Activated CD4-positive, alpha-beta T cell treated with anti-CD3 and anti-CD28 coated beads for 36 hours (primary cell): ENCODE data around the gene MOSPD2. TPM values are rescaled to one million over a fixed set of nuclear protein-coding genes. Genes with fewer than 3 reads are reported as not detected.

Experiments
- ATAC-seq: fragments of 200-7000 bp; cut with Tn5 transposase; one replicate; pipeline ENCODE4 v1.10.0; 2021; ENCODE audit warnings: mild to moderate bottlenecking, moderate library complexity
- CTCF ChIA-PET: fragments of 350-600 bp; sonication (Branson Sonifier 250); formaldehyde crosslinking; loops from one replicate; lab custom pipeline; 2021; ENCODE audit warnings: antibody characterized with exemption; lab: Charles Lee
- POLR2A ChIA-PET: fragments of 350-600 bp; sonication (Branson Sonifier 250); formaldehyde crosslinking; loops from one replicate; lab custom pipeline; 2021; ENCODE audit warnings: antibody characterized with exemption, inconsistent platforms; lab: Charles Lee
- DNase-seq: peaks from one replicate; pipeline ENCODE4 v3.0.0-alpha.2; 2020
- H3K27ac Mint-ChIP-seq: one replicate; pipeline ENCODE4 v1.8.0; 2021; ENCODE audit warnings: mixed read lengths
- H3K27me3 Mint-ChIP-seq: one replicate; pipeline ENCODE4 v1.8.0; 2021; ENCODE audit warnings: mixed read lengths
- H3K36me3 Mint-ChIP-seq: one replicate; pipeline ENCODE4 v1.8.0; 2021; ENCODE audit warnings: low read depth, mixed read lengths
- H3K4me1 Mint-ChIP-seq: one replicate; pipeline ENCODE4 v1.8.0; 2021; ENCODE audit warnings: mixed read lengths
- H3K4me3 Mint-ChIP-seq: one replicate; pipeline ENCODE4 v1.8.0; 2021; ENCODE audit warnings: mild to moderate bottlenecking, moderate library complexity, mixed read lengths
- H3K9me3 Mint-ChIP-seq: one replicate; pipeline ENCODE4 v1.8.0; 2021; ENCODE audit warnings: low read depth, mixed read lengths
- intact Hi-C, 2 experiments: fragments of 100-400 bp; cut with DNase I in 1 of 2; cut with micrococcal nuclease in 1 of 2; formaldehyde crosslinking; loops; one replicate each; pipeline versions ENCODE4 v1.14.2 to v1.15.1; 2022 to 2024; cut with DNase I, micrococcal nuclease
- total RNA-seq, 2 experiments: library from RNA; stranded (reverse); gene quantifications; one replicate each; pipeline ENCODE4 v1.2.3, GENCODE V29; 2021

Gene MOSPD2
- total RNA-seq, 2 experiments from 2014 or later = 18.9 to 24.5 TPM

GRCh38 chrX:14941301-14941700 lies 68.1 kb downstream of the MOSPD2 start:
- DNase-seq = no peak
- no peak for ATAC-seq
- H3K27me3 Mint-ChIP-seq = no peaks in the 10 kb centered on the region
- intact Hi-C loops = no loop called here
- H3K36me3 Mint-ChIP-seq = no peaks in the 10 kb centered on the region
- H3K27ac Mint-ChIP-seq = no peak overlapping the region
- H3K4me1 Mint-ChIP-seq = no peaks in the 10 kb centered on the region
- no peak overlapping the region for H3K4me3 Mint-ChIP-seq
- H3K9me3 Mint-ChIP-seq = no peaks in the 10 kb centered on the region
- ChIA-PET POLR2A (no interaction called here), CTCF (no interaction called here)

- CTCF ChIA-PET = no interaction called here
- H3K27me3 Mint-ChIP-seq = no peaks in the 10 kb centered on the region
- DNase-seq = no peak
- POLR2A ChIA-PET = no interaction called here
- H3K4me3 Mint-ChIP-seq = no peak overlapping the region
- ATAC-seq = no peak
- H3K4me1 Mint-ChIP-seq = no peaks in the 10 kb centered on the region
- H3K36me3 Mint-ChIP-seq = no peaks in the 10 kb centered on the region
- intact Hi-C loops = no loop called here
- H3K9me3 Mint-ChIP-seq = no peaks in the 10 kb centered on the region
- no peak overlapping the region for H3K27ac Mint-ChIP-seq
Observed at GRCh38 chrX:14942341-14942740, 69.1 kb downstream of the MOSPD2 start.

DNA sequence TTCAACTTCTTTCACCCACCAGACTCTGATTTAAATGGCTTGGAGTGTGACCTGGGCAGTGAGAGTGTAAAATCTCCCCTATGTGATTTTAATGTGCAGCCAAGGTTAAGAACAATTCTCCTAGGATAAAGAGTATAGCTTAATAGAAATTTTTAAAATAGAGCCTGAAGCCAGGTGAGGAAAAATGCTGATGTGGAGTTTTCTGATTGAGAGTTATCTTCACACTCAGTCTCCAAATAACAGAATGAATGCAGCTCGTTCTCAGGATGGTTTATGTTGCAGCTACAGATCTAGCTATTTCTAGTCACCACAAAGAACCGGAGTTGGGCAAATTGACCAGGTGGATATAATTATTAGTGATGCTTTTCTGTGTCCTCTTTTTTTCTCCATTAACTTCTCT lies 70.7 kb downstream of the MOSPD2 start:
- CTCF ChIA-PET = no interaction called here
- intact Hi-C loops = no loop called here
- Mint-ChIP-seq H3K27me3 (no peaks in the 10 kb centered on the region), H3K4me3 (no peak overlapping the region), H3K36me3 (no peaks in the 10 kb centered on the region), H3K9me3 (no peaks in the 10 kb centered on the region), H3K27ac (no peak overlapping the region), H3K4me1 (no peaks in the 10 kb centered on the region)
- DNase-seq (no peak), ATAC-seq (no peak)
- POLR2A ChIA-PET = no interaction called here

GRCh38 chrX:14946606-14947155 lies 73.5 kb downstream of the MOSPD2 start:
- intact Hi-C loops = no loop called here
- CTCF ChIA-PET = no interaction called here
- ATAC-seq (no peak), DNase-seq (no peak)
- H3K27ac Mint-ChIP-seq = no peak overlapping the region
- peaks cover 1% of the 10 kb centered on the region for H3K27me3 Mint-ChIP-seq
- H3K4me3 Mint-ChIP-seq = no peak overlapping the region
- POLR2A ChIA-PET = no interaction called here
- no peaks in the 10 kb centered on the region for H3K9me3 Mint-ChIP-seq
- no peaks in the 10 kb centered on the region for H3K4me1 Mint-ChIP-seq
- H3K36me3 Mint-ChIP-seq = no peaks in the 10 kb centered on the region

DNA sequence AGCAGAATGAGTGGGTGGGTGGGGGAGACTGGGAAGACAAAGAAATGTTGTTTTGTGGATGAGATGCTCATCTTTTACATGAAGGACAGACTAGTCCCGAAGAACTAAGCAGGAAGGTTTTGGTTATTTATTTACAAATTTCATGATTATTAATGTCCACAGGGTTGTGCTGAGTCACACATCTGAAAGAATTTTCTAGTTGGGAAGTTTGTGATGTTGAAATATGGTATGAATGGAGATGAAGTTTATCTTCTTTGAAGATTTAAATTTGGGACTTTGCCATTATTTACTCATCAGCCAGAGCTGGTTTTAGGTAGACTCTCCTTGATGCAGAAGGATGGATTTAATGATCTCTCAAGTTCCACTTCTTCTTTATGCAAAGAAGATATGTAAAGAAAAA lies 75.5 kb downstream of the MOSPD2 start:
- no peaks in the 10 kb centered on the region for H3K36me3 Mint-ChIP-seq
- H3K27ac Mint-ChIP-seq = no peak overlapping the region
- H3K9me3 Mint-ChIP-seq = no peaks in the 10 kb centered on the region
- ChIA-PET POLR2A (no interaction called here), CTCF (no interaction called here)
- intact Hi-C loops = no loop called here
- no peaks in the 10 kb centered on the region for H3K4me1 Mint-ChIP-seq
- ATAC-seq = no peak
- H3K27me3 Mint-ChIP-seq = peaks cover 1% of the 10 kb centered on the region
- H3K4me3 Mint-ChIP-seq = no peak overlapping the region
- DNase-seq = no peak

GRCh38 chrX:14956813-14957582 lies 83.8 kb downstream of the MOSPD2 start:
- Mint-ChIP-seq H3K36me3 (no peaks in the 10 kb centered on the region), H3K4me3 (no peak overlapping the region), H3K4me1 (no peaks in the 10 kb centered on the region), H3K27ac (no peak overlapping the region), H3K9me3 (peaks cover 6% of the 10 kb centered on the region), H3K27me3 (peaks cover 4% of the 10 kb centered on the region)
- intact Hi-C loops = no loop called here
- ChIA-PET POLR2A (no interaction called here), CTCF (no interaction called here)
- no peak for DNase-seq
- ATAC-seq = no peak

GRCh38 chrX:14963447-14964236 lies 90.4 kb downstream of the MOSPD2 start:
- ChIA-PET POLR2A (interaction anchor here (0.6 kb wide), 1 partner anchor 16 kb away, joined by 3 read pairs; no protein-coding TSS in a partner anchor), CTCF (interaction anchor here (0.6 kb wide), 1 partner anchor 12 kb away, joined by 3 read pairs; no protein-coding TSS in a partner anchor)
- Mint-ChIP-seq H3K27me3 (peaks cover 2% of the 10 kb centered on the region), H3K4me3 (no peak overlapping the region), H3K36me3 (no peaks in the 10 kb centered on the region), H3K27ac (no peak overlapping the region), H3K9me3 (no peaks in the 10 kb centered on the region), H3K4me1 (no peaks in the 10 kb centered on the region)
- ATAC-seq (no peak), DNase-seq (no peak)
- intact Hi-C loops = loop anchor here in 1 of 2 experiments (2.0 kb wide), 1 partner anchor 15 kb away; no protein-coding TSS in a partner anchor

DNA sequence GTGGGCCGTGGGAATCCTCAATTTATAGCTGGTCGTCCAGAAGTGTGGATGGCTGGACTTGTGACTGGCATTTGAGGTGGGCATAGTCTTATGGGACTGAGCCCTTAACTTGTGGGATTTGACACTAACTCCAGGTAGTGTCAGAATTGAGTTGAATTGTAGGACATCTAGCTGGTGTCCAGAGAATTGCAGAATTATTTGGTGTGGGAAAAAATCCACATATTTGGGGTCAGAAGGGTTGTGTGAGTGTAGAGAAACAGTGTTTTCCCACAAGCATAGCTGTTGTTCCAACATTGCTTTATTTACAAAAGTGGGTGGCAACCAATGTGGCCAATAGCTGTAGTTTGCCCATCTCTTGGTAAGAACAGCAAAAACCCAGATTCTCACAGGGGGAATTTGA lies 91.3 kb downstream of the MOSPD2 start:
- ATAC-seq = no peak
- Mint-ChIP-seq H3K27me3 (peaks cover 2% of the 10 kb centered on the region), H3K9me3 (no peaks in the 10 kb centered on the region), H3K36me3 (no peaks in the 10 kb centered on the region), H3K4me3 (no peak overlapping the region), H3K27ac (no peak overlapping the region), H3K4me1 (no peaks in the 10 kb centered on the region)
- intact Hi-C loops = loop anchor here in 1 of 2 experiments (2.0 kb wide), 1 partner anchor 14 kb away; no protein-coding TSS in a partner anchor
- no peak for DNase-seq
- CTCF ChIA-PET = interaction anchor here (0.6 kb wide), 1 partner anchor 13 kb away, joined by 3 read pairs; no protein-coding TSS in a partner anchor
- POLR2A ChIA-PET = no interaction called here

Other genes with a start within 250 kb of the MOSPD2 start
- 10 to 100 TPM; 14.7 to 15.4 TPM for gene FANCB, start 352 bp upstream of the MOSPD2 start, total RNA-seq